GM12892 (cell line): ENCODE results near the gene NUDT1.

ENCODE experiments used
- DNase-seq: peaks from one replicate; pipeline ENCODE4 v3.0.0; 2011; ENCODE audit not compliant: insufficient read length
- FAIRE-seq: peaks from 2 replicates; lab custom pipeline; 2011; peaks lifted over from hg19 to GRCh38; lab: Jason Lieb, UNC
- POLR2A ChIP-seq: IDR thresholded peaks from 2 replicates; pipeline ENCODE4 v1.6.1; 2011; ENCODE audit warnings: low read depth, low read length, control low read depth
- POLR2AphosphoS5 ChIP-seq: IDR thresholded peaks from 2 replicates; pipeline ENCODE4 v1.6.1; 2011; ENCODE audit warnings: low read depth, low read length, control low read depth
- TAF1 ChIP-seq: IDR thresholded peaks from 2 replicates; pipeline ENCODE4 v1.6.1; 2011; ENCODE audit warnings: low read depth, mild to moderate bottlenecking, control low read depth, low read length, borderline replicate concordance

The NUDT1 gene

GRCh38 chr7:2219136-2219535 is 22.9 kb upstream of the NUDT1 start:
- no peak for FAIRE-seq
- no peak for TF ChIP-seq POLR2A
- TF ChIP-seq TAF1 = no peak
- TF ChIP-seq POLR2AphosphoS5 = no peak

GRCh38 chr7:2219606-2220005 is 22.4 kb upstream of the NUDT1 start:
- TF ChIP-seq POLR2A (no peak), POLR2AphosphoS5 (no peak), TAF1 (no peak)
- DNase-seq (no peak), FAIRE-seq (no peak)

More at GRCh38 chr7:2219136-2219535, 22.9 kb upstream of the NUDT1 start:
- DNase-seq = no peak

- FAIRE-seq (no peak), DNase-seq (no peak)
- TF ChIP-seq POLR2A = no peak
- no peak for TF ChIP-seq TAF1
- TF ChIP-seq POLR2AphosphoS5 = no peak
These were observed 22.0 kb upstream of the NUDT1 start for GRCh38 chr7:2220030-2220429.

GRCh38 chr7:2220506-2220905 is 21.5 kb upstream of the NUDT1 start:
- no peak for TF ChIP-seq TAF1
- TF ChIP-seq POLR2A = no peak
- no peak for TF ChIP-seq POLR2AphosphoS5
- no peak for DNase-seq
- no peak for FAIRE-seq

GRCh38 chr7:2220954-2221353 is 21.1 kb upstream of the NUDT1 start:
- no peak for TF ChIP-seq POLR2AphosphoS5
- no peak for TF ChIP-seq POLR2A
- no peak for TF ChIP-seq TAF1
- DNase-seq = no peak
- FAIRE-seq = no peak

- DNase-seq (no peak), FAIRE-seq (no peak)
- TF ChIP-seq POLR2A = no peak
- no peak for TF ChIP-seq TAF1
- no peak for TF ChIP-seq POLR2AphosphoS5
These were observed 19.5 kb upstream of the NUDT1 start for GRCh38 chr7:2222516-2222915.

GRCh38 chr7:2223321-2223720 is 18.7 kb upstream of the NUDT1 start:
- TF ChIP-seq POLR2AphosphoS5 = no peak
- no peak for TF ChIP-seq TAF1
- no peak for TF ChIP-seq POLR2A
- FAIRE-seq (no peak), DNase-seq (no peak)

GRCh38 chr7:2224491-2224928 is 17.5 kb upstream of the NUDT1 start:
- no peak for DNase-seq
- TF ChIP-seq TAF1 (no peak), POLR2A (no peak), POLR2AphosphoS5 (no peak)
- no peak for FAIRE-seq

GRCh38 chr7:2224934-2225333 is 17.1 kb upstream of the NUDT1 start:
- FAIRE-seq = no peak

GRCh38 chr7:2225336-2225735 is 16.7 kb upstream of the NUDT1 start:
- no peak for TF ChIP-seq TAF1
- no peak for TF ChIP-seq POLR2AphosphoS5
- no peak for TF ChIP-seq POLR2A
- DNase-seq = no peak
- FAIRE-seq = no peak

More at GRCh38 chr7:2224934-2225333, 17.1 kb upstream of the NUDT1 start:
- DNase-seq = no peak
- no peak for TF ChIP-seq TAF1
- TF ChIP-seq POLR2AphosphoS5 = no peak
- no peak for TF ChIP-seq POLR2A

- no peak for FAIRE-seq
- no peak for DNase-seq
- TF ChIP-seq TAF1 = no peak
- no peak for TF ChIP-seq POLR2A
- TF ChIP-seq POLR2AphosphoS5 = no peak
These were observed 16.2 kb upstream of the NUDT1 start for GRCh38 chr7:2225830-2226229.

- no peak for TF ChIP-seq POLR2A
- no peak for TF ChIP-seq TAF1
- FAIRE-seq (no peak), DNase-seq (no peak)
These were observed 14.3 kb upstream of the NUDT1 start for GRCh38 chr7:2227699-2228098.

- TF ChIP-seq TAF1 = no peak
- no peak for TF ChIP-seq POLR2AphosphoS5
- no peak for TF ChIP-seq POLR2A
- FAIRE-seq (no peak), DNase-seq (no peak)
These were observed 13.1 kb upstream of the NUDT1 start for GRCh38 chr7:2228921-2229320.
